ENCODE data around the gene NOTUM.

DNA sequence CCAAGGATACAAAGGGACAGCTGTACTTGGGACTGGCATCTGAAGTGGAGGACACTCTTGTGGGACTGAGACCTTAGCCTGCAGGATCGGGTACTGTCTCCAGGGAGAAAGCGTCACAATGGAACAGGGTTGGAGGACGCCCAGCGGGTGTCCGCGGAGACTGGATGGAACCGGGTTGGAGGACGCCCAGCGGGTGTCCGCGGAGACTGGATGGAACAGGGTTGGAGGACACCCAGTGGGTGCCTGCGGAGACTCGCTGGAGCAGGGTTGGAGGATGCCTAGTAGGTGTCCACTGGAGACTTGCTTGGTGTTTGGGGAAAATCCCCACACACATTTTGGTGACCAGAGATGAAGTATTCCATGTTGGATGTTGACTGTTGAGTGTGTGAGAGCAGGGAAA is 13.8 kb downstream of the NOTUM start, which contains the start of gene MYADML2:
- TF ChIP-seq, protein P1, sequence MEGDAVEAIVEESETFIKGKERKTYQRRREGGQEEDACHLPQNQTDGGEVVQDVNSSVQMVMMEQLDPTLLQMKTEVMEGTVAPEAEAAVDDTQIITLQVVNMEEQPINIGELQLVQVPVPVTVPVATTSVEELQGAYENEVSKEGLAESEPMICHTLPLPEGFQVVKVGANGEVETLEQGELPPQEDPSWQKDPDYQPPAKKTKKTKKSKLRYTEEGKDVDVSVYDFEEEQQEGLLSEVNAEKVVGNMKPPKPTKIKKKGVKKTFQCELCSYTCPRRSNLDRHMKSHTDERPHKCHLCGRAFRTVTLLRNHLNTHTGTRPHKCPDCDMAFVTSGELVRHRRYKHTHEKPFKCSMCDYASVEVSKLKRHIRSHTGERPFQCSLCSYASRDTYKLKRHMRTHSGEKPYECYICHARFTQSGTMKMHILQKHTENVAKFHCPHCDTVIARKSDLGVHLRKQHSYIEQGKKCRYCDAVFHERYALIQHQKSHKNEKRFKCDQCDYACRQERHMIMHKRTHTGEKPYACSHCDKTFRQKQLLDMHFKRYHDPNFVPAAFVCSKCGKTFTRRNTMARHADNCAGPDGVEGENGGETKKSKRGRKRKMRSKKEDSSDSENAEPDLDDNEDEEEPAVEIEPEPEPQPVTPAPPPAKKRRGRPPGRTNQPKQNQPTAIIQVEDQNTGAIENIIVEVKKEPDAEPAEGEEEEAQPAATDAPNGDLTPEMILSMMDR (IDR thresholded peaks at IDR 0.05; ENCODE audit: low read depth, low read length, missing input control): no peak
- TF ChIP-seq RAD21 (IDR thresholded peaks at IDR 0.05) (no peak), TAF1 (conservative IDR thresholded peaks at IDR 0.05) (no peak), GABPA (IDR thresholded peaks at IDR 0.05 in 1 of 2, conservative IDR thresholded peaks at IDR 0.05 in 1 of 2) (no peak), FOXA1 (IDR thresholded peaks at IDR 0.05) (no peak)
- TF ChIP-seq, protein P2, sequence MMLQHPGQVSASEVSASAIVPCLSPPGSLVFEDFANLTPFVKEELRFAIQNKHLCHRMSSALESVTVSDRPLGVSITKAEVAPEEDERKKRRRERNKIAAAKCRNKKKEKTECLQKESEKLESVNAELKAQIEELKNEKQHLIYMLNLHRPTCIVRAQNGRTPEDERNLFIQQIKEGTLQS (IDR thresholded peaks at IDR 0.05): no peak
- TF ChIP-seq, protein P3, sequence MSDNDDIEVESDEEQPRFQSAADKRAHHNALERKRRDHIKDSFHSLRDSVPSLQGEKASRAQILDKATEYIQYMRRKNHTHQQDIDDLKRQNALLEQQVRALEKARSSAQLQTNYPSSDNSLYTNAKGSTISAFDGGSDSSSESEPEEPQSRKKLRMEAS (IDR thresholded peaks at IDR 0.05): no peak
- TF ChIP-seq, protein P4, sequence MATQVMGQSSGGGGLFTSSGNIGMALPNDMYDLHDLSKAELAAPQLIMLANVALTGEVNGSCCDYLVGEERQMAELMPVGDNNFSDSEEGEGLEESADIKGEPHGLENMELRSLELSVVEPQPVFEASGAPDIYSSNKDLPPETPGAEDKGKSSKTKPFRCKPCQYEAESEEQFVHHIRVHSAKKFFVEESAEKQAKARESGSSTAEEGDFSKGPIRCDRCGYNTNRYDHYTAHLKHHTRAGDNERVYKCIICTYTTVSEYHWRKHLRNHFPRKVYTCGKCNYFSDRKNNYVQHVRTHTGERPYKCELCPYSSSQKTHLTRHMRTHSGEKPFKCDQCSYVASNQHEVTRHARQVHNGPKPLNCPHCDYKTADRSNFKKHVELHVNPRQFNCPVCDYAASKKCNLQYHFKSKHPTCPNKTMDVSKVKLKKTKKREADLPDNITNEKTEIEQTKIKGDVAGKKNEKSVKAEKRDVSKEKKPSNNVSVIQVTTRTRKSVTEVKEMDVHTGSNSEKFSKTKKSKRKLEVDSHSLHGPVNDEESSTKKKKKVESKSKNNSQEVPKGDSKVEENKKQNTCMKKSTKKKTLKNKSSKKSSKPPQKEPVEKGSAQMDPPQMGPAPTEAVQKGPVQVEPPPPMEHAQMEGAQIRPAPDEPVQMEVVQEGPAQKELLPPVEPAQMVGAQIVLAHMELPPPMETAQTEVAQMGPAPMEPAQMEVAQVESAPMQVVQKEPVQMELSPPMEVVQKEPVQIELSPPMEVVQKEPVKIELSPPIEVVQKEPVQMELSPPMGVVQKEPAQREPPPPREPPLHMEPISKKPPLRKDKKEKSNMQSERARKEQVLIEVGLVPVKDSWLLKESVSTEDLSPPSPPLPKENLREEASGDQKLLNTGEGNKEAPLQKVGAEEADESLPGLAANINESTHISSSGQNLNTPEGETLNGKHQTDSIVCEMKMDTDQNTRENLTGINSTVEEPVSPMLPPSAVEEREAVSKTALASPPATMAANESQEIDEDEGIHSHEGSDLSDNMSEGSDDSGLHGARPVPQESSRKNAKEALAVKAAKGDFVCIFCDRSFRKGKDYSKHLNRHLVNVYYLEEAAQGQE (IDR thresholded peaks at IDR 0.05): no peak

Data from liver (tissue), 3 donors.